GM23248 (cell line): ENCODE results near the gene PON3. TPM values are rescaled to one million over a fixed set of nuclear protein-coding genes. Genes with fewer than 3 reads are reported as not detected.
"Not testable (repeated sequence)": the region's sequence is repeated elsewhere in the genome, so short reads cannot be mapped to it uniquely, and the experiment has no call there.

ENCODE experiments used
- DNase-seq: peaks from one replicate; pipeline ENCODE4 v3.0.0-alpha.2; 2015
- H2AFZ ChIP-seq: fragments of 200-600 bp; sonication (generic); 2 replicates; pipeline ENCODE4 v1.6.1; 2016; ENCODE audit warnings: antibody characterized with exemption
- H3F3A ChIP-seq: fragments of 200-600 bp; sonication (generic); 2 replicates; pipeline ENCODE4 v1.6.1; 2016; ENCODE audit warnings: mild to moderate bottlenecking, antibody characterized with exemption, mixed run types; ENCODE audit not compliant: insufficient read depth
- H3K27ac ChIP-seq: fragments of 200-600 bp; sonication (generic); 2 replicates; pipeline ENCODE4 v1.5.1; 2016; ENCODE audit warnings: mild to moderate bottlenecking
- H3K27me3 ChIP-seq: fragments of 200-600 bp; sonication (generic); replicated peaks from 2 replicates; pipeline ENCODE4 v1.6.1; 2016; ENCODE audit warnings: mild to moderate bottlenecking; ENCODE audit not compliant: insufficient read depth
- H3K36me3 ChIP-seq: fragments of 200-600 bp; sonication (generic); 2 replicates; pipeline ENCODE4 v1.6.1; 2016; ENCODE audit warnings: low read depth, mild to moderate bottlenecking
- H3K4me1 ChIP-seq: fragments of 200-600 bp; sonication (generic); 2 replicates; pipeline ENCODE4 v1.6.1; 2016; ENCODE audit warnings: mild to moderate bottlenecking; ENCODE audit not compliant: insufficient read depth
- H3K4me2 ChIP-seq: fragments of 200-600 bp; sonication (generic); one replicate; pipeline ENCODE4 v1.6.1; 2016; ENCODE audit warnings: mild to moderate bottlenecking; ENCODE audit not compliant: unreplicated experiment
- H3K4me3 ChIP-seq: fragments of 200-600 bp; sonication (generic); 2 replicates; pipeline ENCODE4 v1.5.1; 2016; ENCODE audit warnings: mild to moderate bottlenecking
- H3K79me2 ChIP-seq: fragments of 200-600 bp; sonication (generic); 2 replicates; pipeline ENCODE4 v1.6.1; 2016; ENCODE audit warnings: mild to moderate bottlenecking; ENCODE audit not compliant: insufficient read depth
- H3K9ac ChIP-seq: fragments of 200-600 bp; sonication (generic); 2 replicates; pipeline ENCODE4 v1.6.1; 2016; ENCODE audit warnings: mild to moderate bottlenecking
- H3K9me2 ChIP-seq: fragments of 200-600 bp; sonication (generic); 2 replicates; pipeline ENCODE4 v1.6.1; 2016; ENCODE audit warnings: mixed run types, mild to moderate bottlenecking, moderate library complexity; ENCODE audit not compliant: insufficient read depth
- H3K9me3 ChIP-seq: fragments of 200-600 bp; sonication (generic); one replicate; pipeline ENCODE4 v1.6.1; 2017; ENCODE audit warnings: low read depth
- H4K20me1 ChIP-seq: fragments of 200-600 bp; sonication (generic); 2 replicates; pipeline ENCODE4 v1.6.0; 2016; ENCODE audit not compliant: insufficient read depth
- EZH2 ChIP-seq: fragments of 200-600 bp; sonication (generic); IDR thresholded peaks from 2 replicates; pipeline ENCODE4 v1.6.1; 2018; ENCODE audit warnings: antibody characterized with exemption, mild to moderate bottlenecking; ENCODE audit not compliant: insufficient read depth, poor library complexity, severe bottlenecking
- EZH2phosphoT487 ChIP-seq: fragments of 200-600 bp; sonication (generic); IDR thresholded peaks from 2 replicates; pipeline ENCODE4 v1.6.1; 2018; ENCODE audit warnings: antibody characterized with exemption, moderate library complexity, mild to moderate bottlenecking, low read depth; ENCODE audit not compliant: insufficient read depth
- WGBS, 2 experiments: methylation state at CpG; one replicate each; pipeline ENCODE4 v1.1.6; 2015 to 2017; ENCODE audit warnings: low lambda C conversion rate in 2 of 2, low coverage in 1 of 2; ENCODE audit errors: missing lambda C conversion rate in 2 of 2; 5-methylcytosine and 5-hydroxymethylcytosine counted together
- in situ Hi-C: fragments of 300-500 bp; cut with MboI; formaldehyde crosslinking; loops from 2 replicates; pipeline ENCODE4 v1.15.0; 2020
- polyA plus RNA-seq: library from polyadenylated mRNA; unstranded; fragments of >200 nt; fragmentation: Nextera tagmentation; extraction: Ambion mirVana; gene quantifications from 2 replicates; pipeline ENCODE4 v1.2.1, GENCODE V29; 2016
- total RNA-seq: library from RNA; depleted of rRNA; stranded (reverse); fragments of >200 nt; shearing (Covaris generic); gene quantifications from 2 replicates; pipeline ENCODE4 v1.2.3, GENCODE V29; 2014

PON3 gene
- total and polyA plus RNA-seq, 2 experiments from 2014 or later: not detected

GRCh38 chr7:95394370-95394769 is 1.8 kb downstream of the PON3 start:
- H3K27me3 ChIP-seq: no peaks in the 10 kb centered on the region
- H3K4me3 ChIP-seq: no peak overlapping the region
- H4K20me1 ChIP-seq: no peaks in the 10 kb centered on the region
- H3K9ac ChIP-seq: no peak overlapping the region
- TF ChIP-seq EZH2: no peak
- TF ChIP-seq EZH2phosphoT487: no peak
- H3K36me3 ChIP-seq: no peaks in the 10 kb centered on the region
- WGBS, 2 experiments: 72 to 87% methylated on average over 3 of the region's 3 CpGs
- no peak overlapping the region for H2AFZ ChIP-seq
- in situ Hi-C loops: no loop called here
- no peaks in the 10 kb centered on the region for H3K9me2 ChIP-seq
- H3K4me2 ChIP-seq: no peak overlapping the region
- H3K9me3 ChIP-seq: no peaks in the 10 kb centered on the region
- H3K27ac ChIP-seq: no peak overlapping the region
- no peaks in the 10 kb centered on the region for H3K79me2 ChIP-seq
- H3K4me1 ChIP-seq: no peaks in the 10 kb centered on the region
- no peak for DNase-seq
- H3F3A ChIP-seq: no peaks in the 10 kb centered on the region

- no peak overlapping the region for H3K4me3 ChIP-seq
- in situ Hi-C loops: no loop called here
- no peak for DNase-seq
- H3K9me2 ChIP-seq: no peaks in the 10 kb centered on the region
- H3K4me1 ChIP-seq: no peaks in the 10 kb centered on the region
- no peaks in the 10 kb centered on the region for H3K9me3 ChIP-seq
- TF ChIP-seq EZH2 (no peak), EZH2phosphoT487 (no peak)
- no peaks in the 10 kb centered on the region for H3K79me2 ChIP-seq
- no peak overlapping the region for H3K9ac ChIP-seq
- no peak overlapping the region for H2AFZ ChIP-seq
- H3K27ac ChIP-seq: no peak overlapping the region
- no peaks in the 10 kb centered on the region for H3K27me3 ChIP-seq
- H3K36me3 ChIP-seq: no peaks in the 10 kb centered on the region
- no peak overlapping the region for H3K4me2 ChIP-seq
- 31 to 46% methylated on average over 2 of the region's 2 CpGs for WGBS, 2 experiments
- H4K20me1 ChIP-seq: no peaks in the 10 kb centered on the region
- no peaks in the 10 kb centered on the region for H3F3A ChIP-seq
Measured at GRCh38 chr7:95391761-95392160, 4.4 kb downstream of the PON3 start.

- 67 to 75% methylated on average over 7 of the region's 7 CpGs for WGBS, 2 experiments
- no peaks in the 10 kb centered on the region for H3K27me3 ChIP-seq
- H4K20me1 ChIP-seq: no peaks in the 10 kb centered on the region
- H2AFZ ChIP-seq: no peak overlapping the region
- no peak for DNase-seq
- H3F3A ChIP-seq: no peaks in the 10 kb centered on the region
- H3K4me1 ChIP-seq: no peaks in the 10 kb centered on the region
- no peak for TF ChIP-seq EZH2
- no peak for TF ChIP-seq EZH2phosphoT487
- H3K27ac ChIP-seq: no peak overlapping the region
- no peak overlapping the region for H3K4me3 ChIP-seq
- H3K9me2 ChIP-seq: no peaks in the 10 kb centered on the region
- H3K9me3 ChIP-seq: no peaks in the 10 kb centered on the region
- no peak overlapping the region for H3K4me2 ChIP-seq
- no peak overlapping the region for H3K9ac ChIP-seq
- in situ Hi-C loops: no loop called here
- H3K36me3 ChIP-seq: no peaks in the 10 kb centered on the region
- no peaks in the 10 kb centered on the region for H3K79me2 ChIP-seq
Measured at GRCh38 chr7:95389516-95389915, 6.7 kb downstream of the PON3 start.

GRCh38 chr7:95379457-95379856 is 16.7 kb downstream of the PON3 start:
- in situ Hi-C loops, H3K27ac ChIP-seq, H3K4me3 ChIP-seq, H2AFZ ChIP-seq, H3K9me2 ChIP-seq, H3K9ac ChIP-seq, H3K27me3 ChIP-seq, H3K9me3 ChIP-seq, H4K20me1 ChIP-seq, H3F3A ChIP-seq, H3K36me3 ChIP-seq, H3K4me1 ChIP-seq, DNase-seq, H3K79me2 ChIP-seq, H3K4me2 ChIP-seq: not testable (repeated sequence)
- 77 to 80% methylated on average over 10 of the region's 10 CpGs for WGBS, 2 experiments

- H3F3A ChIP-seq: no peaks in the 10 kb centered on the region
- H3K79me2 ChIP-seq: no peaks in the 10 kb centered on the region
- in situ Hi-C loops: no loop called here
- TF ChIP-seq EZH2phosphoT487 (no peak), EZH2 (no peak)
- no peak overlapping the region for H3K4me3 ChIP-seq
- H2AFZ ChIP-seq: no peak overlapping the region
- DNase-seq: no peak
- no peak overlapping the region for H3K9ac ChIP-seq
- WGBS, 2 experiments: 80 to 85% methylated on average over 18 of the region's 18 CpGs
- H4K20me1 ChIP-seq: no peaks in the 10 kb centered on the region
- no peaks in the 10 kb centered on the region for H3K27me3 ChIP-seq
- H3K9me3 ChIP-seq: no peaks in the 10 kb centered on the region
- no peaks in the 10 kb centered on the region for H3K4me1 ChIP-seq
- H3K9me2 ChIP-seq: no peaks in the 10 kb centered on the region
- H3K27ac ChIP-seq: no peak overlapping the region
- no peak overlapping the region for H3K4me2 ChIP-seq
- no peaks in the 10 kb centered on the region for H3K36me3 ChIP-seq
Measured at GRCh38 chr7:95376632-95377400, 19.4 kb downstream of the PON3 start.
